Measurements from ENCODE around the gene ME1.
"Not testable (repeated sequence)": the region's sequence is repeated elsewhere in the genome, so short reads cannot be mapped to it uniquely, and the experiment has no call there.

The ME1 gene

DNA sequence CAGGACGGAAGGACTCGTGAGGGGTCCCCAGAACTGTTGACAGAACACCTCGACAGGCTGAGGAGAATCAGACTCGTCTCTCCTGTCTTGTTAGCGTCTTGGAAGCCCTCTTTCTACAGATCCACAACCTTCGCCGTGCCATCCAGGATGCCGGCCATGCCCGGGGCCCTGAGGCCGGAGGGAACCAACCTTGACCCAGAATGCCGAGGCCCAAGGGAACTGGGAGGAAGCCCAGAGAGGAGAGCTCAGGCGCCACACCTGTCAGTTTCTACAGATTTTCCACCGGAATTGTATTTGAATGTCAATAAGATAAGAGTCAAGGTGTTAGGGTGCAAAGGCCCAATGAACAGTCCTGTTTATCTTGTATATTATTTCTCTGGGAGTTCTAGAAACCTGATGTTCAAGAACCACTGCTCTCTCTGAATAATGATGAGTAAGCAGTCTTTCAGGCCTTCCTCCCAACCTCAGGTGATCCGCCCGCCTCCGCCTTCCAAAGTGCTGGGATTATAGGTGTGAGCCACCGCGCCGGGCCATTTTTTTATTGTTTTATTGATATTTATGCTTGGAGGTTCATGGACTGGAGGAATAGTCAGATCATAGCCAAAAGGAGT lies 799 bp upstream of the ME1 start:
- no peak for DNase-seq

DNA sequence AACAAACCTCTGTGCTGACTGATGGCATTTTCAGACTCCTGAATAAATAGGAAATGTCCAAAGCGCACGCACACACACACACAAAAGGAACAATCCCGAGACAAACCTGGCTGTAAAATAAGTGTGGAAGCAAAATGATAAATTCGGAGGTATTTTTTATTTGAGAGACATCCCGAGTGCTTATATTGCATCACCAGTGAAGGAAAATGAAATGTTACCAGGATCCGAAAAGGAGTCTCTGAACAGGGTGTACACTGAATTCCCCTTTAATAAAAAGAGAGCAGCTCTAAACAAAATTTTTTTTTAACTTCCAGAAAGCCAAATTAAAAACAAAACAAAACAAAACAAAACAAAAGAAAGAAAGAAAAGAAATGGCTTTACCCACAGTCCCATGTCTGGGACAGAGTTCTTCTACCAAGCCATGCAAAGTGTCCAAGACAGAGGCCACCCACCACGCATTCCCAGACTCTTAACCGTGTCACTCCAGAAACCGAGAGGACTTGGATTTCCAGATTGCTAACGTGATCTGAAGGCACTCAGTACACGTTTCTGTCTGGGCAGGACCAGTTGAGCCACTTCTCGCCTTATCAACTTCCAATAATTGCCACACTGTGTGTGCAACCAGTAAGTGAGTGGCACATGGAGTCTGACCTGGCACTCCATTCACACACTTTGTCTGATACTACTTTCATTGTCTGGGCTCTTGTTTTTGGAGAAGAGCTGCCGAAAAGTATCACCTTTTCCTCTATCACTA lies 817 bp downstream of the ME1 start:
- DNase-seq, result no peak

DNA sequence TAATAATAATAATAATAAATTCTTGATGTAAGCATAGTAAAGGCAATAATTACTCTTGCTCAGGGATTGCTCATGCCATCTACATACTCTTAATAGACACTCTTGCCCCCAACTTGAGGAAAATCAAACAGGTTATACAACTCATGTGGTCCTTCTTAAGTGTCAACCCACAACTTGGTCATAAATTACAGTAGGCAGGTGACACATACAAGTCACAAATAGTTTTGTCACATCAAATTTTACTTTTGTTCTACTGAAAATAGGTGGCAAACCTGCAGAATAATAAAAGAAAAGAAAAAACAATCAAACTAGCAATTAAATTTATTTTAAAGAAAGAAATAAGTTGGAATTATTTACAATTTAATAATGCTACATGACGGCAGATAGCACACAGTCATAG lies 1.6 kb downstream of the ME1 start:
- DNase-seq, result no peak

DNA sequence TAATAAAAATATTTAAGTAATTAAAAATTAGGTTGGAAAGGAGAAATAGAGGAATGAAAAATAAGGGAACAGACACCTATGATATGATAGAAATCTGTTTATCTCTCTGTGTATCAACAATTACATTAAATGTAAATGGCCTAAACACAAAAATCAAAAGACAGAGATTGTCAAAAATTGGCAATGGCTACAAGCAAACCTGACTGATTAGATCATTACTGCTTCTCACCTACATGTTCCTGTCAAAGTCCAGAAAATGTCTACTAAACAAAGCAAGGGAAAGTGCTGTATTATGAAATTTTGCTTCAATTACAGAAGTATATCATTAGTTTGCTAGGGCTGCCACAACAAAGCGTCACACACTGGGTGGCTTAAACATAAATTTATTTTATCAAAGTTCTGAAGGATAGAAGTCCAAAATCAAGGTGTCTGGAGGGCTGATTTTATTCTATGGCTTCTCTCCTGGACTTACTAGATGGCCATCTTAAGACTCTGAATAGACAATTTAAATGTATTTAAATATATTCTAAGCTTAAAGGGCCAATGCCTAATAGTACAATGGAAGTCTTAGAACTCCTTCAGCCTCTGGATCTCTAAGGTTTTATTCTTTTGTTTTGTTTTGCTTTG lies 6.3 kb downstream of the ME1 start:
- DNase-seq, result no peak

DNA sequence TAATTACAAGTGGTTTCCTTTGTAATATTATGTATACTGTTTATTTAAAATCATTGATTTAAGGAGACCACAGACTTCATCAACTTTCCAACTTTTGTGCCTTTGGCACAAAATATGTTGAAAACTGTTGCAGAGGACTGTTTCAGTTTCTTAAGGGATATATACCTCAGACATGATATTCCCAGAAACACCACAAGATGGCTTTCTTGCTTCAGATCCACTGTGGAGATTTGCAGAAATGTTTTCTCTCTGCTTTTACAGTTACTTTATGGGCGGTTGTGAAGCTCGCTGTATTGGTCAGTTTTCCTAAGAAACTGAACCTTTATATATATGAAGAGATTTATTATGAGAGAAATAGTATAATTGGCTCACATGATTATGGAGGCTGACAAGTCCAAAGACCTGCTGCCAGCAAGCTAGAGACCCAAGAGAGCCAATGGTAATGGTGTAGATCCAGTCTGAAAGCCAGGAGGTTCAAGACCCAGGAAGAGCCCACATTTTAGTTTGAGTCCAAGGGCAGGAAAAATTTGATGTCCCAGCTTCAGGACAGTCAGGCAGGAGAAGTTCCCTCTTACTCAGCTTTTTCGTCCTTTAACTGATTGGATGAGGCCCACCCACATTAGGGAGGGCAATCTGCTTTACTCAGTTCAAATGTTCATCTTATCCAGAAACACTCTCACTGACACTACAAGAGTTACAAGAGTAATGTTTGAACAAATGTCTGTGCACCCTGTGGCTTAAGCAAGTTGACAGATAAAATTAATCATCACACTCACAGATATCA lies 12.8 kb downstream of the ME1 start:
- DNase-seq, result no peak

DNA sequence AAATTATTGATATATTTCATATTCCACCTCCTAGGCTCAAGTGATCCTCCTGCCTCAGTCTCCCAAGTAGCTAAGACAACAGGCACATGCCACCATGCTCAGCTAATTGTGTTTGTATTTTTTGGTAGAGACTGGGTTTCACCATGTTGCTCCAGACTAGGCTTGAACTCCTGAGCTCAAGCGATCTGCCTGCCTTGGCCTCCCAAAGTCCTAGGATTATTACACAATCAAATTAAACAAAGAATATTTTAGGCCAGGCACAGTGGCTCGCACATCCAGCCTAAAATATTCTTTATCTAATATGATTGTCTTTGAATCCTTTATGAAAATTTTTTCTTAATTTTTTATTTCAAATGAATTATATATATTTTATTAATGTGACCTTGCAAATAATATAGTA lies 17.8 kb downstream of the ME1 start:
- DNase-seq, result no peak

DNA sequence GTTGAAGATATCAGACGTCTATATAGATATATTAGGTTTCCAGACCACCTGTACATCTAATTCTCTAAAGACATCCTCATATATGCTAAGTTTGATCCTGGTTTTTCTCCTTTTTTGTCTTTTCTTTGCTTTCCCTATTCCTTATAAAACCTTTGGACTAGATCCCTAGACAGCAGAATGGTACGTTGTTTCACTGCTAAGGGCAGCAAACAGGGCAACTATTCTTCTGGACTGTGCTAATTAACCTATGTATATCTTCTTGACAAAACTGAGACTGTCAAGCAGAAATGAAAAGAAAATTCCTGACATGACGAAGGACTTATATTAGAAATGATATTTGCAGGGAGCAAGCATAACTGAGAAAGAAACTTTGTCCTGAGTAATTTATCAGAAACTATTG lies 19.1 kb downstream of the ME1 start:
- DNase-seq, result no peak

DNA sequence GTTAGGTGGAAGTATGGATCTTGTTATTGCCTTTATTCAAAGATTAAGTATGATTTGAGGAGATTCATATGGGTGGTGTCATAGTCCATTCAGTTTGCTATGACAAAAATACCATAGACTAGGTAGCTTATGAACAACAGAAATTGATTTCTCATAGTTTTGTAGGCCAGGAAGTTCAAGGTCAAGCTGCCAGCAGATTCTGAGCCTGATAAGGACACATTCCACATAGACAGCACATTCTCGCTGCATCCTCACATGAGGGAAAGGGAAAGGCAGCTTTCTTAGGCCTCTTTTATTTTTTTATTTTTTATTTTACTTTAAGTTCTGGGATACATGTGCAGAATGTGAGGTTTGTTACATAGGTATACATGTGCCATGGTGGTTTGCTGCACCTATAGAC lies 27.7 kb downstream of the ME1 start:
- no peak for DNase-seq

DNA sequence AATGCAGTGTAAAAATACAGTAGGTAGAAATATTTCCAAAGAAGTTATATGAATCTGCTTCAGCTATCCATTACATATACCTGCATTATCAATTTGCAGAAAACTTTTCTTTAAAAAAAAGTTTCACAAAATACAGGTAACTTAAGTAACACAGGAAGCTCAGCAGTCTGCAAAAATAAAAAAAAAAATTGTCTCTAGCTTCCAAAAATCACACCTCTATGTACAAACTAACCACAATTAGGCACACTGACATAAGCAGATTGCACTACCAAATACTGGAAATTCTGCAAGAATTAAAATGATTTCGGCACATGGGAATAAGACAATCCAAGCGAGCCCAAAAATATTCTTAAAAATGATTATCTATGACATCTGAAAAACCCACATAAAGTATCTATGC lies 41.2 kb downstream of the ME1 start:
- no peak for DNase-seq

DNA sequence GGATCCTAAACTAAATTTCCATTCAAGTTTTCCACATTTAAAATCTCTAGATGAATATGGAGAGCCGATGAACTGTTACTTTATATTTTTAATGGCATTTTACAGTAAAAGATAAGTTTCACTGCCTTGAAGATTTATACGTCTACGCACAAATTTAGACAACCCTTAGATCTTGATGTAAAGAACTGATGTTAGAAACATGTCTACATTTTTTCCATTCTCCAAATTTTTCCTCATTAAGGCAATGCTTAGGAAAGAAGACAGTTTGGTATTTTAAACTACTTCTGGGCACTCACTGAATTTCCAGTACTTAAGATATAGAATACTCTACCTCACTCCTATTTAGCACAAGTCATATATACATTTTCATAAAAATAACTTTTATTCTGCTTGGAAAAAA lies 45.4 kb downstream of the ME1 start:
- no peak for DNase-seq

DNA sequence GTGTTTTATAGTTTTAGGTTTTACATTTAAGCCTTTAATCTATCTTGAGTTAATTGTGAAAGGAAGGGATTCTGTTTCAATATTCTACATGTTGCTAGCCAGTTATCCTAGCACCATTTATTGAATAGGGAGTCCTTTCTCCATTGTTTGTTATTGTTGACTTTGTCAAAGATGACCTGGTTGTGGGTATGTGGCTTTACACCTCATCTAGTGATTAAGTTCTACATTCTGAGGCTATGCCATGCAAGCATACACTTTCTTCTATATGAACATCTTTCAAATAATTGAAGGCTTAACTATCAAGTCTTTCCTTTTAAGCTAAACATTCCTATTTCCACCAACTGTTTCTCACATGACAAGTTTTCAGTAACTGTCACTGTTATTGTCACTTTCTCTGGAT lies 46.1 kb downstream of the ME1 start:
- no peak for DNase-seq

DNA sequence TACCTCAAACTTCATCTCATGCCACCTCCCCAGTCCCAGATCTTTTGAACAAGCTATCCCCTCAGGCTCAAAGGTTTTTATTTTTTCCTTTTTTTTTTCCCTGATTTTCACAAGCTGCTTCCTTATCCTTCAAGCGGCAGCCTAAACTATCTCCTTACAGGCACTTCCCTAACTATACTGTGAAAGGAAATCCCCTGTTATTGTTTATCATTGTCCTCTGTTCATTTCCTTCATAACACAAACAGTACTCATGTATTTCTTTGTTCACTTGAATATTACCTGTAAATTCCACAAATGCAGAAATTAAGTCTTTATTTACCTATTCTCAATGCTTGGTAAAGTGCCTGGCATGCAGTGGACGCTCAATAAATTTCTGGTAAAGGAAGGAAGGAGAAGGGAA lies 48.9 kb downstream of the ME1 start:
- no peak for DNase-seq

DNA sequence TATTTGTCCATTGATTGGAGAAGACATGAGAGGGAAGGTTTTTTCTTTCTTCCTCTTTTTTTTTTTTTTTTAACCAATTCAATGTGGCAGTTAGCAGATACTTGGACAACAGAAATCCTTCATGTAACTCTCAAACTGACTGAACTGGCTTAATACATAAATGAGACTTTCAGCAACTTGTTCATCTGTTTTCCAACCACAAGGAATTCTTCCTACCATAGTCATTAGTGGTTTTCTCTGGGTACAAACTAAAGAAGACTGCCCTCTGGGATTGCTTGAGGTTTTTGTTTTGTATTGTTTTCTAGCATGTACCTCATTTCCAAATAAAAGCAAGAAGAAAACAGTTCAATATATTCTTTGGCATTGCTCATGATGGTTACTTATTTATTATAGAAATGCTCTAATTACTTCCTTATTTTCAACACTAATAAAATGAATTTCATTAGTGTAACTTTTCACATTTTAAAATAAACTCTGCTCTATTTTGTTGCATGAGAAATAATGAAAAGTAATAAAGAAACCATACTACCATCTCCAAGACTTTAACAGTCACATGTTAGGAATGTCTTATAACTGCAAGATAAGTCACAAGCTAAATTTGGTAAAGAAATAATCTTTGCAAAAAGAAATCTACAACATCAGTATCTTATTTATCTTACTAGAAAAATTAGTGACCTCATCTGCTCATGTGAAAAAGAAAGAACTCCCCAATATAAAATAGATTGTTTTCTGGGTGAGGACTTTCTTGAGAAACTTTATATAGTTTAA lies 52.0 kb downstream of the ME1 start:
- DNase-seq, result no peak

DNA sequence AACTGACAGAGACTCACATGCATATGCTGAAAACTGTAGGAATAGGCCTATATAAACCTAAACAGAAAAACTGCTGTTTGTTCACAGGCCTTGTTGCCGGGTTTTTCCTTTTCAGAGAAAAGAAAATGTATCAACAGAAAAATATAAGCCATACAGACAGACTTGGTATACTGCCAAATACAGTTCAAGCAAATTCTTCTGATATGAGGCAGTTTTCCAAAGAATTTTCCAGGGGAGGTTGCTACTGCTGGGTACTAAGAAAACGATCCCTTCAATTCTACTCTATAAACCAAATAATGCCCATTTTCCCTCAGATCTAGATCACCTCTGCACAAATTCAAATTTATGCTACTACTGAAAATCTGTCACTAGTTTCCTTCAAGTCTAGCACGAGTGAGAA lies 59.4 kb downstream of the ME1 start:
- no peak for DNase-seq

DNA sequence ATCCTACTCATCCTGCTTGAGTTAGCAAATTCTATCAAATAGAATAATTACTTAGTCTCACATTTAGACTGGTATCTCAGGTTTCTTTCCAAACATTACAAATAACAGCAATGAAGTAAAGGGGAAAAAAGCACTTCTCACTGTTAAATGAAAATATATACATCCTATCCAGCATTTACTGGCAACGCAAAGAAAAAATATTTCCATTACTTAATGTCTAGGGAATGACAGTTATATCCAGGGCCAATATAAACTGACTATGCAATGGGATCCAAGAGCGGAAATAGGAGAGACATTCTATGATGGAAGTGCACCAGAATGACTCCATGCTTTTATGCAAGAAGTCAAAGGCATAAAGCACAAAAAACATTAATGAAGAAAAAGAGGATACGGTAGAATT lies 60.3 kb downstream of the ME1 start:
- DNase-seq, result no peak

DNA sequence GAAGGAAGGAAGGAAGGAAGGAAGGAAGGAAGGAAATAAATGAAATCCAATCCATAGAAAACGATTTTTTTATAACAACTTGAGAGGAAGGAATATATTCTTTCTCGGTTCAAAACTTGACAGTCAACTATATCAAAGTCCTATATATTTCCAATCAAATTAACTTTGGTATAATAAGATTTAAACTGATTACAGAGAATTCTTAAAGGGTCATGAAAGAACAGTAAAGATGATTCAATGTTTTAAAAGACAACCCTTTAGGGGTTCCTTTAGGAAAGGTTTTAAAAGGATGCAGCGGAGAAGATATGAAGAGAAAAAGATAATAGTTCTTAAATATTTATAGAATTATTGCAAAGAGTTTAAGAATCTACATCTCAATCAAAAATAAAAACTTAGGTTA lies 61.2 kb downstream of the ME1 start:
- no peak for DNase-seq

DNA sequence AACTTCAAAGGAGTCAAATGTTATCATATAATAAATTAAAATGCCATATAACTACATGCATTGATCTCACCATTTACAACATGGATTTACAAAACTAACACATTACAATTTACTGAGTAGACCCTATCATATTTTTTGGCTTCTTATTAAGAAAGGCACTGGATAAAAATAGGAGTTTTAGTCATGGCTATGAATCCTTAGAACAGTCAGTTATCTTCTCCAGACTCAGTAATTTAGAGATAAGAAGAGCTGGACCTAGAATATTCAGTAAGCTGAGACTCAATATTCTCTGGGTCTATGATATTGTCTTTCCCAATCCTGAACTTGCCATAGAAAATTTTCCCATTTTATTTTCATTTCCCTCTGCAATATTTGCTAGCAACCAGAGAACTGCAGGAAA lies 62.3 kb downstream of the ME1 start:
- DNase-seq, result no peak

DNA sequence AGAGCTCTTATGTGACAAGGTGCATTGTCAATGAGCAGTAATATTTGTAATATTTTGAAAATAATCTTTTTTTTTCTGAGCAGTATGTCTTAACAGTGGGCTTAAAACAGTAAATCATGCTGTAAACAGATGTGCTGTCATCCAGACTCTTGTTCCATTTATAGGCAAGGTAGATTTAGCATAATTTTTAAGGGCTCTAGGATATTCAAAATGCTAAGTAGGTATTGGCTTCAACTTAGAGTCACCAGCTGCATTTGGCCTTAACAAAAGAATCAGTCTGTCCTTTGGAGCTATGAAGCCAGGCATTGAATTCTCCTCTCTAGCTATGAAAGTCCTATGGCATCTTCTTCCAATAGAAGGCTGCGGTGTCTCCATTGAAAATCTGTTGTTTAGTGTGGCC lies 63.7 kb downstream of the ME1 start:
- no peak for DNase-seq

DNA sequence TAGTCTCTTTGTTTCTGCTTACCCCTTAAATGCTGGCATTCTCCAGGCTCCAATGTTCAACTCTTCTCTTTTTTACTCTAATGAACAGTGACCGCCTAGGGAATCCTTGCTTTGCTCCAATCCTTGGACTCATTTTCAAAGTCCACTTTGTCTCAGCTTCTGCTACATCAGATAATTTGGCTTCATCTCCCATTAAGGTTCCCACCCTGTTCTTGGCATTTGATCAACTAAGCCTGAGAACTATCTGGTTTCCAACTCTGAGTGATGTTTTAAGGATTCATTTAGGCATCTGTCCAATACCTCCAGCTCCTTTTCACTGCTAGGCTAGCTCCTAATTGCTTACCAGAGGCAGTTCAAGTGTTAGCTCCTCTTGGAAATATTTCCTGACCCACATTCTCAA lies 64.9 kb downstream of the ME1 start:
- DNase-seq, result no peak

DNA sequence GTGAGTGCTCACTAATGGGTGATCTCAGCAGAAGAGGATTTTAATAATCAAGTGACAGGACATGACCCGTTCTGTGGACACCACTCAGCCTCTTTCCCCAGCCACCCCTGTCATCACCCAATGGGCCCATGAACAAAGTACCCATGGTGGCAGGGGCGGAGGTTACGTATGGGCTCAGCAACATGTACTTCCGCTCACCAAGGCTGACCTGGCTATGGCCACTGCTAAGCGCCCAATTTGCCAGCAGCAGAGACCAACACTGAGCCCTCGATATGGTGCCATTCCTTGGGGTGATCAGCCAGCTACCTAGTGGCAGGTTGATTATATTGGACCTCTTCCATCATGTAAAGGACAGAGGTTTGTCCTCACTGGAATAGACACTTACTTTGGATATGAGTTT lies 68.5 kb downstream of the ME1 start:
- not testable (repeated sequence) for DNase-seq

DNA sequence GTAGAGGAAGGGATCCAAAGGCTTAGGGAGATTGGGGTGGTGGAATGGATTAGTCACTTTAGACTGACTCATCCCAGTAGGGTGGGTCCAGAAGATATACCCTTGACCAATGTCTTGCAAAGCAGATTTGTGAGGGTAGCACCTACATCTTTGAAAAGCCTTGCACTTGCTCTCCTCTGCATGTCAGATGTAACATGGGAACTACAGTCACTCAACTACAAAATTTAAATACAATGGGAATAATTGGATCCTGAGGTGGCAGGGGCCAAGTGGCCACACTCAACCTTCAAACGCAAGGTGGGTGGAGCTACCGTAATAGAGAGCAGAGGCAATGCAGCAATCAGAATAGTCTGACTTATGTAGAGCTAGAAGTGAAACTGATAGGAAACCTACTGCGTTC lies 71.2 kb downstream of the ME1 start:
- DNase-seq, result no peak

DNA sequence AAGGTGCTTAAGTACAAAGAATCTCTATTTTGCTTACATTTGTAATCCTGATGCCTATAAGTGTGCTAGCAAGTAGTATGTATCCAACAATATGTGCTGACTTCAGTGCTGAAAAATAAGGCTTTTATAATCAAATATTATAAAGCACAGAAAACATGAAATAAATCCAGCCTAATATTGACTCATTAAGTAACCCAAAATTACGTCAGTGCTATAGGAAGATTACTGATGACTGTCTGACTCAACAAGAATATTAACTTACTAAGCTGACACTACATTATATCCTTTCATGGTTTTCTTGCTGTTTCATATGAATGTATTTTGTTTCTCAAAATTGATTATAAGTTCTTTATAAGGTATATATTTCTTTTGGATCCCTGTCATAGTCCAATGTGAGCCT lies 76.1 kb downstream of the ME1 start:
- DNase-seq, result no peak

DNA sequence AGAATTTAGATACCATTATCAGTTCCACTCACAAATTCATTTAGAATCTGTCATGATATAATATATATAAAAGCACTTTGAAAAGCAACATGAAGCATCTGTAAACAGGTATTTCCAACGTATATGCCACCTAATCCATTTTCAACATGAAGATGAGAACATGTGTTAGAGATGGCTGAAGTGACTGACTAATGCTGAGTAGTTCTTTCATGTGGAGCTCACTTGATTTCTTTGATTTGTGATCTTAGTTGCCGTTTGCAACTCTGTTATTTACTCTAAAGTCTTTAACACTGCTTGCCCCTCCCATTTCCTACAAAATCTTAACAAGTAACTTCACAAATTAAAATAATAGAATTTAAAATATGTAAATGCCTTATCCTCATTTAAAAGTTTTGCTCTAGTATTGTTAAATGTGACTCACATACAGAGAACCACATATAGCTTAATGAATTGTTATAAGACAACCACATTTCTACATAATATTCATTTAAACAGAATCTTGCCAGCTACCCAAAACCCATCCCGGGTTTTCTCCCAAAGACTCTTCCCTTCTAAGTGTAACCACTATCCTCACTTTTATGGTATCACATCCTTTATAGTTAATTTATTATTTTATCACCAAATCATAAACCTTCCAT lies 78.3 kb downstream of the ME1 start:
- no peak for DNase-seq

Measured in activated CD4-positive, CD25-positive, alpha-beta regulatory T cell (primary cell).